HepG2 (cell line): ENCODE measurements around the gene CEMP1. TPM values are rescaled to one million over a fixed set of nuclear protein-coding genes. Genes with fewer than 3 reads are reported as not detected.

ENCODE experiments used
- BHLHE40 ChIP-seq: IDR thresholded peaks from 2 replicates; pipeline ENCODE4 v1.6.1; 2011; ENCODE audit warnings: low read length, improper control_type of control experiment
- HOXA3 ChIP-seq: sonication (generic); formaldehyde crosslinking; IDR thresholded peaks from 2 replicates; pipeline ENCODE4 v1.5.0; 2020; ENCODE audit warnings: missing genetic modification reagents
- NFRKB ChIP-seq: fragments of 450-650 bp; IDR thresholded peaks from 2 replicates; pipeline ENCODE4 v1.6.1; 2017
- PHF5A ChIP-seq: IDR thresholded peaks from one replicate; pipeline ENCODE4 v1.6.1; 2018; ENCODE audit warnings: low read depth, missing genetic modification reagents; ENCODE audit not compliant: unreplicated experiment
- RARA ChIP-seq: IDR thresholded peaks from 2 replicates; pipeline ENCODE4 v1.6.1; 2016; ENCODE audit warnings: missing genetic modification reagents, missing compliant biosample characterization
- STAG1 ChIP-seq: sonication (generic); formaldehyde crosslinking; IDR thresholded peaks from 2 replicates; pipeline ENCODE4 v1.4.0; 2020; ENCODE audit warnings: missing genetic modification reagents
- XRCC5 ChIP-seq: fragments of 200-400 bp; formaldehyde crosslinking; optimal IDR thresholded peaks from 2 replicates; pipeline ENCODE3; 2017; ENCODE audit warnings: mild to moderate bottlenecking, low read length
- ZFAT ChIP-seq: sonication (generic); formaldehyde crosslinking; conservative IDR thresholded peaks from 2 replicates; pipeline ENCODE4 v1.8.1; 2023; ENCODE audit warnings: missing genetic modification reagents, inconsistent platforms
- ZFP36 ChIP-seq: fragments of 150-350 bp; IDR thresholded peaks from 2 replicates; pipeline ENCODE4 v1.6.1; 2018; ENCODE audit warnings: borderline replicate concordance, low read length, low read depth; ENCODE audit not compliant: partially characterized antibody
- ZNF160 ChIP-seq: sonication (generic); formaldehyde crosslinking; IDR thresholded peaks from 2 replicates; pipeline ENCODE4 v1.8.0; 2022; ENCODE audit warnings: mild to moderate bottlenecking, inconsistent platforms, missing genetic modification reagents
- ZNF441 ChIP-seq: sonication (generic); formaldehyde crosslinking; IDR thresholded peaks from 2 replicates; pipeline ENCODE4 v1.7.0; 2021; ENCODE audit warnings: missing genetic modification reagents, borderline replicate concordance
- ZNF501 ChIP-seq: sonication (generic); formaldehyde crosslinking; IDR thresholded peaks from 2 replicates; pipeline ENCODE4 v1.5.1; 2020; ENCODE audit warnings: mild to moderate bottlenecking, moderate library complexity, missing genetic modification reagents
- ZNF547 ChIP-seq: sonication (generic); formaldehyde crosslinking; IDR thresholded peaks from 2 replicates; pipeline ENCODE4 v1.5.1; 2020; ENCODE audit warnings: mild to moderate bottlenecking, missing genetic modification reagents
- ZNF558 ChIP-seq: sonication (generic); formaldehyde crosslinking; IDR thresholded peaks from 2 replicates; pipeline ENCODE4 v1.9.0; 2022; ENCODE audit warnings: mild to moderate bottlenecking, missing genetic modification reagents, borderline replicate concordance
- ZNF678 ChIP-seq: sonication (generic); formaldehyde crosslinking; IDR thresholded peaks from 2 replicates; pipeline ENCODE4 v1.4.0; 2020; ENCODE audit warnings: mild to moderate bottlenecking, missing genetic modification reagents
- ZNF747 ChIP-seq: sonication (generic); formaldehyde crosslinking; IDR thresholded peaks from 2 replicates; pipeline ENCODE4 v1.8.1; 2023; ENCODE audit warnings: missing genetic modification reagents, mild to moderate bottlenecking, borderline replicate concordance
- ZNF816 ChIP-seq: sonication (generic); formaldehyde crosslinking; IDR thresholded peaks from 2 replicates; pipeline ENCODE4 v1.8.0; 2022; ENCODE audit warnings: missing genetic modification reagents, mild to moderate bottlenecking, borderline replicate concordance
- polyA plus RNA-seq, 8 experiments: library from polyadenylated mRNA; depleted of rRNA in 3 of 8; stranded (reverse) in 7 of 8; unstranded in 1 of 8; fragments of >200 nt; fragmentation: Illumina TruSeq in 4 of 8; extraction: Trizol in 4 of 8; gene quantifications; 2 replicates each; pipeline versions ENCODE4 v1.2.1 to v1.2.3, GENCODE V29; 2011 to 2016; ENCODE audit warnings: low read depth in 4 of 8, missing spikeins in 1 of 8, mixed read lengths in 1 of 8; ENCODE audit not compliant: insufficient read depth in 1 of 8
- total RNA-seq, 5 experiments: library from RNA; depleted of rRNA; stranded (reverse); fragments of >200 nt; fragmentation: Illumina TruSeq; extraction: Trizol; gene quantifications; 2 replicates each; pipeline ENCODE4 v1.2.3, GENCODE V29; 2016; ENCODE audit warnings: low read depth in 1 of 5
- TF ChIP-seq, protein P1 (sequence below): sonication (generic); formaldehyde crosslinking; conservative IDR thresholded peaks from 2 replicates; pipeline ENCODE4 v1.8.1; 2023; ENCODE audit warnings: missing genetic modification reagents
- TF ChIP-seq, protein P2 (sequence below): sonication (generic); formaldehyde crosslinking; IDR thresholded peaks from 2 replicates; pipeline ENCODE4 v1.5.0; 2020; ENCODE audit warnings: mild to moderate bottlenecking, missing genetic modification reagents
- TF ChIP-seq, protein P3 (sequence below): sonication (generic); formaldehyde crosslinking; IDR thresholded peaks from 2 replicates; pipeline ENCODE4 v1.4.0; 2020; ENCODE audit warnings: low read depth, mild to moderate bottlenecking, missing genetic modification reagents
- TF ChIP-seq, protein P4 (sequence below): sonication (generic); formaldehyde crosslinking; IDR thresholded peaks from 2 replicates; pipeline ENCODE4 v1.5.1; 2020; ENCODE audit warnings: missing genetic modification reagents, mild to moderate bottlenecking, borderline replicate concordance
- TF ChIP-seq, protein P5 (sequence below): IDR thresholded peaks from 2 replicates; pipeline ENCODE4 v1.6.1; 2016

CEMP1 gene
- total and polyA plus RNA-seq, 2 of the 13 experiments (the other 11 are each of a cell fraction or from before 2014, with no cell fraction given): not detected

DNA sequence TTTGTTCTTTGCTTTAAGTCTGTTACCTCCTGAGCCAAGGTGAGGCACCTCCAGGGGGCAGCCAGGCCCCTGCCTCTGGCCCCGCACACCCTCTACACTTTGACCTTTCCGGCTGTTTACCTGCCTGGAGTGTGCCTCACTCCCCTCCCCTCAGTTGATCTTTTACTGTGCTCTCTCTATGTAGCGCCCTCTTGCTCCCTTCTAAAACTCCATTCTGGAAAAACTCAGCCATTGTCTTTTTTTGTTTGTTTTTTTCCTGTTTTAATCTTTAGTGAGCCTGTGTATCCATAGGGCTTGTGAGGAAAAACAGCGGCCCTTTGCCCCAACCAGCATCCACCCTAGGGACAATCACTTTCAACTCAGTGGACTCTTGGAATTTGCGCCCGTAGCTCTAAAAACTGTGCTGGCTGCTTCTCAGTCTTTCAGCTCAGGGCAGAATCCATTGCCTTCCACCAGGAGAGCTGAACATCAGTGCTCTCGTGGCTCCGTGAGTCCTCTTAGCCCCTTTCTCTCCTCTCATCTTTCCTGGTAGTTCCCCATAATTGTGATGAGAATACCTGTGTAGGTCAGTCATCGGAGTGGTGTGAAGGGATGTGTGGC, 6.8 kb downstream of the CEMP1 start (continued):
- peak; percentile 36; the same call in 1 of the 2 replicates for TF ChIP-seq BHLHE40
- TF ChIP-seq XRCC5: peak; percentile 77
- peak; percentile 88 for TF ChIP-seq RARA (CRISPR knock-in tag)
- TF ChIP-seq ZFP36: no peak
- TF ChIP-seq ZNF678 (CRISPR knock-in tag): no peak
- TF ChIP-seq, protein P1, sequence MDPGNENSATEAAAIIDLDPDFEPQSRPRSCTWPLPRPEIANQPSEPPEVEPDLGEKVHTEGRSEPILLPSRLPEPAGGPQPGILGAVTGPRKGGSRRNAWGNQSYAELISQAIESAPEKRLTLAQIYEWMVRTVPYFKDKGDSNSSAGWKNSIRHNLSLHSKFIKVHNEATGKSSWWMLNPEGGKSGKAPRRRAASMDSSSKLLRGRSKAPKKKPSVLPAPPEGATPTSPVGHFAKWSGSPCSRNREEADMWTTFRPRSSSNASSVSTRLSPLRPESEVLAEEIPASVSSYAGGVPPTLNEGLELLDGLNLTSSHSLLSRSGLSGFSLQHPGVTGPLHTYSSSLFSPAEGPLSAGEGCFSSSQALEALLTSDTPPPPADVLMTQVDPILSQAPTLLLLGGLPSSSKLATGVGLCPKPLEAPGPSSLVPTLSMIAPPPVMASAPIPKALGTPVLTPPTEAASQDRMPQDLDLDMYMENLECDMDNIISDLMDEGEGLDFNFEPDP: 0 out of 2 replicates have a peak, but pooled peaks have one; percentile 58
- TF ChIP-seq ZNF816 (CRISPR knock-in tag): 0 out of 2 replicates have a peak, but pooled peaks have one; percentile 25
- peak; percentile 68 for TF ChIP-seq ZNF547 (CRISPR knock-in tag)
- TF ChIP-seq ZNF501 (CRISPR knock-in tag): peak; percentile 77
- TF ChIP-seq HOXA3 (CRISPR knock-in tag): peak; percentile 79
- 0 out of 2 replicates have a peak, but pooled peaks have one; percentile 71 for TF ChIP-seq ZNF558 (CRISPR knock-in tag)
- peak; percentile 66 for TF ChIP-seq STAG1
- TF ChIP-seq ZNF747 (CRISPR knock-in tag): 0 out of 2 replicates have a peak, but pooled peaks have one; percentile 28
- no peak for TF ChIP-seq ZFAT (CRISPR knock-in tag)
- no peak; the same call in 1 of the 2 replicates for TF ChIP-seq NFRKB
- TF ChIP-seq, protein P2, sequence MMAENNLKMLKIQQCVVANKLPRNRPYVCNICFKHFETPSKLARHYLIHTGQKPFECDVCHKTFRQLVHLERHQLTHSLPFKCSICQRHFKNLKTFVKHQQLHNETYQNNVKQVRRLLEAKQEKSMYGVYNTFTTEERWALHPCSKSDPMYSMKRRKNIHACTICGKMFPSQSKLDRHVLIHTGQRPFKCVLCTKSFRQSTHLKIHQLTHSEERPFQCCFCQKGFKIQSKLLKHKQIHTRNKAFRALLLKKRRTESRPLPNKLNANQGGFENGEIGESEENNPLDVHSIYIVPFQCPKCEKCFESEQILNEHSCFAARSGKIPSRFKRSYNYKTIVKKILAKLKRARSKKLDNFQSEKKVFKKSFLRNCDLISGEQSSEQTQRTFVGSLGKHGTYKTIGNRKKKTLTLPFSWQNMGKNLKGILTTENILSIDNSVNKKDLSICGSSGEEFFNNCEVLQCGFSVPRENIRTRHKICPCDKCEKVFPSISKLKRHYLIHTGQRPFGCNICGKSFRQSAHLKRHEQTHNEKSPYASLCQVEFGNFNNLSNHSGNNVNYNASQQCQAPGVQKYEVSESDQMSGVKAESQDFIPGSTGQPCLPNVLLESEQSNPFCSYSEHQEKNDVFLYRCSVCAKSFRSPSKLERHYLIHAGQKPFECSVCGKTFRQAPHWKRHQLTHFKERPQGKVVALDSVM (CRISPR knock-in tag): peak; percentile 56
- TF ChIP-seq, protein P3, sequence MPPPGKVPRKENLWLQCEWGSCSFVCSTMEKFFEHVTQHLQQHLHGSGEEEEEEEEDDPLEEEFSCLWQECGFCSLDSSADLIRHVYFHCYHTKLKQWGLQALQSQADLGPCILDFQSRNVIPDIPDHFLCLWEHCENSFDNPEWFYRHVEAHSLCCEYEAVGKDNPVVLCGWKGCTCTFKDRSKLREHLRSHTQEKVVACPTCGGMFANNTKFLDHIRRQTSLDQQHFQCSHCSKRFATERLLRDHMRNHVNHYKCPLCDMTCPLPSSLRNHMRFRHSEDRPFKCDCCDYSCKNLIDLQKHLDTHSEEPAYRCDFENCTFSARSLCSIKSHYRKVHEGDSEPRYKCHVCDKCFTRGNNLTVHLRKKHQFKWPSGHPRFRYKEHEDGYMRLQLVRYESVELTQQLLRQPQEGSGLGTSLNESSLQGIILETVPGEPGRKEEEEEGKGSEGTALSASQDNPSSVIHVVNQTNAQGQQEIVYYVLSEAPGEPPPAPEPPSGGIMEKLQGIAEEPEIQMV (CRISPR knock-in tag): peak; percentile 36; the same call in 1 of the 2 replicates
- no peak for TF ChIP-seq ZNF160
- TF ChIP-seq, protein P4, sequence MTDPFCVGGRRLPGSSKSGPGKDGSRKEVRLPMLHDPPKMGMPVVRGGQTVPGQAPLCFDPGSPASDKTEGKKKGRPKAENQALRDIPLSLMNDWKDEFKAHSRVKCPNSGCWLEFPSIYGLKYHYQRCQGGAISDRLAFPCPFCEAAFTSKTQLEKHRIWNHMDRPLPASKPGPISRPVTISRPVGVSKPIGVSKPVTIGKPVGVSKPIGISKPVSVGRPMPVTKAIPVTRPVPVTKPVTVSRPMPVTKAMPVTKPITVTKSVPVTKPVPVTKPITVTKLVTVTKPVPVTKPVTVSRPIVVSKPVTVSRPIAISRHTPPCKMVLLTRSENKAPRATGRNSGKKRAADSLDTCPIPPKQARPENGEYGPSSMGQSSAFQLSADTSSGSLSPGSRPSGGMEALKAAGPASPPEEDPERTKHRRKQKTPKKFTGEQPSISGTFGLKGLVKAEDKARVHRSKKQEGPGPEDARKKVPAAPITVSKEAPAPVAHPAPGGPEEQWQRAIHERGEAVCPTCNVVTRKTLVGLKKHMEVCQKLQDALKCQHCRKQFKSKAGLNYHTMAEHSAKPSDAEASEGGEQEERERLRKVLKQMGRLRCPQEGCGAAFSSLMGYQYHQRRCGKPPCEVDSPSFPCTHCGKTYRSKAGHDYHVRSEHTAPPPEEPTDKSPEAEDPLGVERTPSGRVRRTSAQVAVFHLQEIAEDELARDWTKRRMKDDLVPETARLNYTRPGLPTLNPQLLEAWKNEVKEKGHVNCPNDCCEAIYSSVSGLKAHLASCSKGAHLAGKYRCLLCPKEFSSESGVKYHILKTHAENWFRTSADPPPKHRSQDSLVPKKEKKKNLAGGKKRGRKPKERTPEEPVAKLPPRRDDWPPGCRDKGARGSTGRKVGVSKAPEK: no peak
- no peak for TF ChIP-seq ZNF441
- TF ChIP-seq PHF5A (CRISPR knock-in tag): peak; percentile 57
- TF ChIP-seq, protein P5, sequence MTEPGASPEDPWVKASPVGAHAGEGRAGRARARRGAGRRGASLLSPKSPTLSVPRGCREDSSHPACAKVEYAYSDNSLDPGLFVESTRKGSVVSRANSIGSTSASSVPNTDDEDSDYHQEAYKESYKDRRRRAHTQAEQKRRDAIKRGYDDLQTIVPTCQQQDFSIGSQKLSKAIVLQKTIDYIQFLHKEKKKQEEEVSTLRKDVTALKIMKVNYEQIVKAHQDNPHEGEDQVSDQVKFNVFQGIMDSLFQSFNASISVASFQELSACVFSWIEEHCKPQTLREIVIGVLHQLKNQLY (CRISPR knock-in tag): peak; percentile 48; the same call in 1 of the 2 replicates
